OCI-M2 (cell line): ENCODE measurements around the gene P2RX6.
"Not testable (repeated sequence)": the region's sequence is repeated elsewhere in the genome, so short reads cannot be mapped to it uniquely, and the experiment has no call there.

ENCODE experiments used
- DNase-seq: peaks from one replicate; lab custom pipeline; 2025; ENCODE audit not compliant: unreplicated experiment; lab: John Stamatoyannopoulos, UW

P2RX6 gene

GRCh38 chr22:21030621-21031544 is 15.9 kb downstream of the P2RX6 start:
- no peak for DNase-seq

DNA sequence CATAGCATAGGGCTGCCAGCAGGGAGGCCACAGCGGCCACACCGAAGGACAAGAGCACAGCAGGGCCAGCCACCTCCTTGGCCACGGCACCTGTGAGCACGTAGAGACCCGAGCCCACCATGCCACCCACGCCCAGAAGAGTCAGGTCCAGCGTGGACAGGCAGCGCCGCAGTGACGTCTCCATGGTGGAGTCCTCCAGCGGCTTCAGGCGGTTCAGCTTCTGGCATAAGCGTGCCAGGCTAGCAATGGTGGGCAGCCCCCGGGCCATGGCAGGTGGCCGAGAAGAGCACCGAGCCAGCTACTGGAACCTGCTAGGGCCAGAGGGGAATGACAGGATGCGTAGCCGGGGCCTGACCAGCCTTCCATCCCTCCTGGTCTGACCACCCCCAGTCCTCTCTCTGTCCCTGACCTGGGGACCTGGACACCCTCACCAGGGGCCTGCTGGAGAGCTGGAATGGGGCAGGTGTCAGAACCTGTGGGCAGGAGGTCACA is 16.6 kb downstream of the P2RX6 start:
- DNase-seq = no peak

DNA sequence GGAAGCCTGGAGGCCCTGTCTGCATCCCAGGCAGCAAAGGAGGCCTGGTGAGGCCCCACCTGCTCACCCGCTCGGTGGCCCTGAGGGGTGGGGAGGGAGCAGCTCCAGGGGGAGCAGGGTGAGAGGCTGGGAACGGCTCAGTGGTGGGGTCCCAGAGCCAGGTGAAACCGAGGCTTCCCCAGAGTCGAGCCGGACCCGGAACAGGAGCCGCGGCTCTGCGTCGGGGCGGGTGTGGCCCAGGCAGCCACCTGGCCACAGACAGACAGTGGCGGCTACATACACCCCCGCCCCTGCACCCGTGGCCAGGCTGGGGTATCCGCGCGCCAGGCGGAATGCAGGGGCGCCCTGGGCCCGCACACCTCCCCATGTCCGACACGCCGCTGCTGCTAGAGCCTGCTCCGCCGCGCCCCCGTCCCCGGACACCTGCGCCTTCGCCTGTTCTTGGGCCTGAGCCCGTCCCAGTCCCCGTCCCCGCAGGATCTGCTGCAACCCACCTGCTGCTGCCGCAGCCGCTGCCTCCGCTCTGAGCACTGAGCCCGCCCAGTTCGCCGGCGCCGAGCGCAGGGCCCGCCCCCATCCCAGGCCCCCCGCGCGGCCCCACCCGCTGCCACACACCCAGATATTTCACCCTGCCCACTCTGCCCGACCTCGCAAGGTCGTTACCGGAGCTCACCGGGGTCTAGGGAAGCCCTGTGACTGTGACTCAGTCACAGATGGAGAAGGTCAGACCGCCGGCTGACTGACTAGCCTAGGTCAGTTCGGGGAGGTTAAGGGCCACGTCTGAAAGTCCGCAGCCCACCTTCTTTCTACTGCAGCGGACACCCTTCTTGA is 17.3 kb downstream of the P2RX6 start, which contains the start of gene SLC7A4:
TSS of gene SLC7A4 (minus strand) at position 525 of the 831 bp plus-strand sequence. CDS start 749 bp downstream, outside the sequence.
- DNase-seq = no peak

DNA sequence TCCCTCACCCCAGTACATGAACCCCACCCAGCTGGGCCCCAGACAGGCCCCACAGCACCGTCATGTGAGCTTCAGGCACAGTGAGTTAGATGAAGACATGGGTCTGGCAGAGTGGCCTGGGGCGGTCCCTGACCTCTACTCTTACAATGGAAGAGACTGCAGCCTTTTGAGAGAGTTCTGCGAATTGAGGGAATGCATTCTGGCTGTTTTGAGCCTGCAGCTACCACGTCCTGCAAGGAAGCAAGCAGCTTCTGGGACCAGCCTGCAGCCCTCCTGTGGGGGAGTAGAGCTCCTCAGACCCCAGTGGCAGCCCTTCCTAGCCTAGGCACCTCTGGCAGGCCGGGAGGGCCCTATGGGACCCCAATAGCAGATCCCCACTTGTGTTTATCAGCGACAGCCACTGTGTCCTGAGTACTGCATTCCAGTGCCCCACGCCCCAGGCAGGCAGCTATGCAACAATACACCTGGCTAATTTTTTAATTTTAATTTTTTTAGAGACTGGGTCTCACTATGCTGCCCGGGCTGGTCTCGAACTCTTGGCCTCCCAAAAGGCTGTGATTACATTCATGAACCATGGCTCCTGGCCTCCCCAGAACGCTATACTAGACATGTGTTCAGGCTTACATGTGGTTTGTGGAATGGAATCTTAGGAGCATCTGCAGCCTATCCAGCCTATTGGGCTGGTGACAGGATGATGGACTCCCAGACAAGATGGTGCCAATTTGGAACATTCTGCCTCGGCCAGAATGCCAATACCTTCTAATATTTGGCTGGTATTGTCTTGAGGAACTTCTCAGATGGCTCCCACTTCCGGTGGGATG is 18.1 kb downstream of the P2RX6 start:
- DNase-seq = no peak

DNA sequence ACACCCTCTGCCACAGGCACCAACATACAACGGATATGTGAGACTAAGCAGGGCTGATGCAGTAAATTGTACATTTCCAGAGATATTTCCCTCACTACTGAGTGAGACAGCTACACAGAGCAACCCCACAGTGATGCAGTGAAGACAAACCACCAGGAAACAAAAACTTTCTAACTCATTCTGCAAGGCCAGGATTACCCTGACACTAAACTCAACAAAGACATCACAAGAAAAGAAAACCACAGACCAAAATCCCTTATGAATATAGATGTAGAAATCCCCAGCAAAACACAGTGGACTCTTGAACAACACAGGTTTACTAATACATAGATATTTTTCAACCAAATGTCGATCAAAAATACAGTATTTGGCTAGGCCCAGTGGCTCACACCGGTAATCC is 18.9 kb downstream of the P2RX6 start:
- DNase-seq = no peak

- no peak for DNase-seq
Observed at GRCh38 chr22:21034989-21035388, 20.0 kb downstream of the P2RX6 start.

- DNase-seq = no peak
Observed at GRCh38 chr22:21038405-21038804, 23.4 kb downstream of the P2RX6 start.

DNA sequence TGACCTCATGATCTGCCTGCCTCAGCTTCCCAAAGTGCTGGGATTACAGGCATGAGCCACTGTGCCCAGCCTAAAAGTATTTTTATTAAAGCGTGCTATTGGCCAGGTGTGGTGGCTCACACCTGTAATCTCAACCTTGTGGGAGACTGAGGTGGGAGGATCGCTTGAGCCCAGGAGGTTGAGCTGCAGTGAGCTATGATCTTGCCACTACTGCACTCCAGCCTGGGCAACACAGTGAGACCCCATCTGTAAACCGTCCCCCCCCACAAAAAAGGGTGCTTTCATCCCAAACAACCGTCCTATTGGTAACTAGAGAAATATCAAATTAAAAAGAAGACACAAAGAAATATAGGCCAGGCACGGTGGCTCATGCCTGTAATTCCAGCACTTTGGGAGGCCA is 24.2 kb downstream of the P2RX6 start:
- not testable (repeated sequence) for DNase-seq

DNA sequence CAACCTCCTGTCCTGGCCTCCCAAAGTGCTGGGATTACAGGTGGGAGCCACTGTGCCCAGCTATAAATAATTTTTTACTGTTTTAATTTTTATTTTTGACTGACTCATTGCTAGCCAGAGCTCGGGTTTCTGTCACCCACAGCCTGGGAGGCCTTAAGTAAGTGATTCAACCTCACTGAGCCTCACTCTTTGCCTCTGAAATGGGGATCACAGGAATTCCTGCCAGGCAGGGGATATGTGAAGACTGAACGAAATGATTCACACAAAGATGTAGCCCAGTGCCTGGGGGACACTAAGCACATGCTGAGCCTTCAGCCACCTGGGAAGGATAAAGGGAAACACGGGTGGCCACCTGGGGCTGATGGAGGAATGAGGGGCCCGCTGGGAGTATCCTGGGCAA is 27.0 kb downstream of the P2RX6 start:
- no peak for DNase-seq

- DNase-seq = no peak
Observed at GRCh38 chr22:21042978-21043859, 28.3 kb downstream of the P2RX6 start.

DNA sequence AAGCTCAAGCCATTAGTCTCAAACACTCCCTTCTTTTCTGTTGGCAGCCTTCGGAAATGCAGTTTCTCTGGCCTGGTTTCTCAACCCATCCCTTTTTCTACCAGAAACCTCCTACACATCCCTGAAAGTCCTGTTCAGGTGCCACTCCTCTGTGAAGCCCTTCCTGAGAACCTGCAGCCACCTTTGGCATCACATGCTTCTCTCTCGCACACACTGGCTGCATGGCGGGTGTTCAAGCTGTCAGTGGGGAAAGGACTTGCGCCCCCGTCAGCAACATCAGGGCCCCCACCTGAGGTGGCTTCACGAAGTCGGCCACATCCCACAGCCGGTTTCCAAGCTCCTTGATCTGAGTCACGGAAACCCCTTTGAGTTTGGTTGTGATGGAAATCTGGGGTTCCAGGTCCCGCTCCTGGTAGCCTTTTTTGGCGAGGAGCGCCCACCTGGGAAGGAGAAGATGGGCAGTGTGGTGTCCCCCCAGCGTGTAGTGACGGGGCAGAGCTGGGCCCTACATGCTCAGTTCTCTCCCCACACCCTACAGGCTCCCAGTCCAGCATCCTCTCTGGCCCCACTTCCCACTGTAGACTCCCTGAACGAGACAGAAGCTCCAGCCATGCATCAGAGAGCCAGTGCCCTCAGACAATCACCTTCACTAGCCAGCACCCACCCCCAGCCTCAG is 29.0 kb downstream of the P2RX6 start:
- no peak for DNase-seq

- DNase-seq = no peak
Observed at GRCh38 chr22:21044931-21045584, 30.1 kb downstream of the P2RX6 start.

DNA sequence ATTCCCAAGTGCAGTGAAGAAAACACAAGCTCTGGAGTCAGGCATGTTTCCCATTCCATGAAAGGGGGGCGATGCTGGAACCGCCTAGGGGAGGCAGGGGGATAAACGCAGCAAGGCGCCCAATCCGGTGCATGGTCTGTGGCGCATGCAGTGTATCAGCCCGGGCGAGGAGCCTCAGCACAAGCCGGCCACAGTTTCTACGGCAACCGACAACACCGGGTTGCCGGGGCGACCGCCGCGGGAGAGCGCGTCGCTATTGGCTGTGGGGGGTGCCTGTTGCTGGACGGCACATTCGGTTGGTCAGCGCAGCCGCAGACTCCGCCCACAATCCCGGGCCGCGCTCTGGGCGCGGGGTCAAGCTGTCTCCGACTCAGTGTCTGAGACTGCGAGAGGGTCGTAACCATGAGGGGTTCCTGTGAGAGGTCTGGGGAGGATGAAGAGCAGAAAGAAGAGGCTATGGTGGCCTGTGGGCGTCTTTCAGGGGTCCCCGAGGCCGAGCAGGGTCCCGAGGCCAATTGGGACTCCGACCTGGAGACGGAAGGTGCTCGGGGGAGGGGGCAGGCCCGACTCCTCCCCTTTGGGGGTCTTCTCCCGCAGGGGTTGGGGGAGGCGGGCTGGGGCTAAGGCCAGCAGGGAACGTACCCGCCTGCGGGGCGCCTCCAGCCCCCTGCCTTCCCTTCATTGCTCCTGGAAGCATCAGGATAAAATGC is 30.8 kb downstream of the P2RX6 start, which contains the start of gene LRRC74B:
TSS of gene LRRC74B (plus strand) at position 362 of the 710 bp plus-strand sequence. CDS start at position 403, 41 bp downstream.
- no peak for DNase-seq

DNA sequence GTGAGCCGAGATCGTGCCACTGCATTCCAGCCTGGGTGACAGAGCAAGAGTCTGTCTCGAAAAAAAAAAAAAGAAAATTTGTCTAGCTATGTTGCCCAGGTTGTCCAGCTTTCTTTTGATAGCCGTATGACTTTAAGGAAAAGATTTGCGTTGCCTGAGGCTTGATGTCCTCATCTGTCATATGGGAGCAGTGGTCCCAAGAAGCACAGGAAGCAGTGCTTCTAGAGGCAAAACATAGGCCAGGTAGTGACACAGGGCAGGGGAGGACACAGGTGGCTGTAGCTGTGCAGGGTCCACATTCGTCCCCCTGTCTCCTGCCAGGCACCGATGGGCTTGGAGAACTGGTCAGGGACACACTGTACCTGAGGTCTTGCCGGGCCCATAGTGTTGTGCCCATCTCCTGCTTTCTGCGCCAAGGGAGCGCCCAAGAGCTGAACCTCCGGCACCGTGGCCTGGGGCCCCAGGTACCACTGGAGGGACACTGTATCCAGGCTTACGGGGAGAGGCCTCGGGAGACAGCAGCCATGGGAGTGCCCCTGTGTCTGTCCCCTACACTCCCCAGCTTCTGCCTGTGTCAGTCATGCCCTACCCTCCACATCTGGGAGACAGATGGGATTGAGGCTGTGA is 32.2 kb downstream of the P2RX6 start:
- DNase-seq = no peak

- DNase-seq = no peak
Observed at GRCh38 chr22:21047730-21048129, 32.8 kb downstream of the P2RX6 start.

DNA sequence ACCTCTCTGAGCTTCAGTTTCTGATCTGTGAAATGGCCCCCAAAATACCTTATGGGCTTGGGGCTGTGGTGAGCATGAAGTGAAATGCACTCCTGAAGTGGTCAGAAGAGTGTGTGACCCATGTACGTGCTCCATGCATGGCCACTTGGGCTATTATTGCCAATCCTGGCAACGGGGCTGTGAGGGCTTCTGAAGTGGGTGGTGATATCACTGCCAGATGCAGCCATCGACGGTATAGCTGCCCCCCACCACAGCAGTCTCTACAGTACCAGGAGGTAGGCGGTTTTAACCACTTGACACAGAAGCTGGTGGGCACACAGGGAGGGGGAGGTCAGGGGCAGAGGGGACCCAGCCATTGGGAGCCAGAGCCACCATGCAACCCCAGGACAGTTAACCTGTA is 33.5 kb downstream of the P2RX6 start:
- not testable (repeated sequence) for DNase-seq

- not testable (repeated sequence) for DNase-seq
Observed at GRCh38 chr22:21048965-21049364, 34.0 kb downstream of the P2RX6 start.
